MM.1S (cell line): Measurements from ENCODE around the gene SEC24C.
"Not testable (repeated sequence)": the region's sequence is repeated elsewhere in the genome, so short reads cannot be mapped to it uniquely, and the experiment has no call there.

Experiments used
- DNase-seq: peaks from one replicate; pipeline ENCODE4 v3.0.0-alpha.2; 2015
- H2AFZ ChIP-seq: fragments of 300-600 bp; sonication (generic); 2 replicates; pipeline ENCODE4 v1.6.0; 2016; ENCODE audit warnings: antibody characterized with exemption, low read length
- H3F3A ChIP-seq: fragments of 300-600 bp; sonication (generic); 2 replicates; pipeline ENCODE4 v1.6.1; 2016; ENCODE audit warnings: mild to moderate bottlenecking, antibody characterized with exemption, low read length, moderate library complexity, mixed read lengths; ENCODE audit not compliant: insufficient read depth
- H3K27ac ChIP-seq: fragments of 300-600 bp; sonication (generic); 2 replicates; pipeline ENCODE4 v1.5.1; 2016; ENCODE audit warnings: mild to moderate bottlenecking, low read length
- H3K27me3 ChIP-seq: fragments of 300-600 bp; sonication (generic); replicated peaks from 2 replicates; pipeline ENCODE4 v1.6.0; 2016; ENCODE audit warnings: low read length; ENCODE audit not compliant: insufficient read depth
- H3K36me3 ChIP-seq: fragments of 300-600 bp; sonication (generic); replicated peaks from 2 replicates; pipeline ENCODE4 v1.6.1; 2016; ENCODE audit warnings: mild to moderate bottlenecking, low read length, mixed read lengths; ENCODE audit not compliant: insufficient read depth
- H3K4me1 ChIP-seq: fragments of 300-600 bp; sonication (generic); 2 replicates; pipeline ENCODE4 v1.6.1; 2016; ENCODE audit warnings: low read length, mixed read lengths
- H3K4me2 ChIP-seq: fragments of 300-600 bp; sonication (generic); 2 replicates; pipeline ENCODE4 v1.6.0; 2016; ENCODE audit warnings: low read depth, low read length
- H3K4me3 ChIP-seq: fragments of 300-600 bp; sonication (generic); 2 replicates; pipeline ENCODE4 v1.5.1; 2016; ENCODE audit warnings: low read length, mixed read lengths
- H3K79me2 ChIP-seq: fragments of 300-600 bp; sonication (generic); 2 replicates; pipeline ENCODE4 v1.6.1; 2016; ENCODE audit warnings: mixed run types, low read length, mixed read lengths
- H3K9ac ChIP-seq: fragments of 300-600 bp; sonication (generic); 2 replicates; pipeline ENCODE4 v1.6.1; 2016; ENCODE audit warnings: low read length, mixed read lengths
- H3K9me2 ChIP-seq: fragments of 300-600 bp; sonication (generic); replicated peaks from 2 replicates; pipeline ENCODE4 v1.6.1; 2016; ENCODE audit warnings: mild to moderate bottlenecking, low read length, mixed read lengths; ENCODE audit not compliant: insufficient read depth
- H3K9me3 ChIP-seq: fragments of 300-600 bp; sonication (generic); replicated peaks from 2 replicates; pipeline ENCODE4 v1.6.1; 2016; ENCODE audit warnings: mild to moderate bottlenecking, low read length, mixed read lengths; ENCODE audit not compliant: insufficient read depth
- H4K20me1 ChIP-seq: fragments of 300-600 bp; sonication (generic); 2 replicates; pipeline ENCODE4 v1.6.1; 2016; ENCODE audit warnings: mild to moderate bottlenecking, low read length, moderate library complexity, mixed read lengths; ENCODE audit not compliant: insufficient read depth
- CTCF ChIP-seq: fragments of 300-600 bp; sonication (generic); IDR thresholded peaks from 2 replicates; pipeline ENCODE4 v1.5.1; 2016; ENCODE audit warnings: antibody characterized with exemption, low read length, mixed read lengths
- EZH2 ChIP-seq: fragments of 300-600 bp; sonication (generic); optimal IDR thresholded peaks from 2 replicates; pipeline ENCODE3; 2017; ENCODE audit warnings: low read depth, mild to moderate bottlenecking, antibody characterized with exemption, low read length, mixed read lengths
- EZH2phosphoT487 ChIP-seq: fragments of 300-600 bp; sonication (generic); IDR thresholded peaks from 2 replicates; pipeline ENCODE4 v1.6.1; 2018; ENCODE audit warnings: antibody characterized with exemption, low read length

Gene SEC24C

GRCh38 chr10:73732931-73733623 lies 11.1 kb upstream of the SEC24C start:
- H3K9me3 ChIP-seq = no peaks in the 10 kb centered on the region
- H3K9ac ChIP-seq = no peak overlapping the region
- H2AFZ ChIP-seq = no peak overlapping the region
- no peak overlapping the region for H3K27ac ChIP-seq
- H3K4me3 ChIP-seq = no peak overlapping the region
- H3K27me3 ChIP-seq = no peaks in the 10 kb centered on the region
- H3F3A ChIP-seq = peaks cover 7% of the 10 kb centered on the region; the same call in 1 of the 2 replicates
- H3K4me2 ChIP-seq = no peak overlapping the region
- H3K9me2 ChIP-seq = no peaks in the 10 kb centered on the region
- no peak for DNase-seq
- H4K20me1 ChIP-seq = no peaks in the 10 kb centered on the region
- H3K79me2 ChIP-seq = peaks cover 49% of the 10 kb centered on the region
- no peak for TF ChIP-seq CTCF
- no peak for TF ChIP-seq EZH2
- TF ChIP-seq EZH2phosphoT487 = no peak
- H3K36me3 ChIP-seq = no peaks in the 10 kb centered on the region
- H3K4me1 ChIP-seq = no peaks in the 10 kb centered on the region; the same call in 1 of the 2 replicates

GRCh38 chr10:73734028-73734720 lies 10.0 kb upstream of the SEC24C start:
- H3K4me2 ChIP-seq = no peak overlapping the region
- no peaks in the 10 kb centered on the region for H3K36me3 ChIP-seq
- peaks cover 41% of the 10 kb centered on the region for H3K79me2 ChIP-seq
- H3K9me2 ChIP-seq = no peaks in the 10 kb centered on the region
- H3K9ac ChIP-seq = no peak overlapping the region
- H3K9me3 ChIP-seq = no peaks in the 10 kb centered on the region
- no peaks in the 10 kb centered on the region for H3K27me3 ChIP-seq
- peaks cover 7% of the 10 kb centered on the region; the same call in 1 of the 2 replicates for H3F3A ChIP-seq
- DNase-seq = no peak
- H3K27ac ChIP-seq = no peak overlapping the region
- no peak overlapping the region for H2AFZ ChIP-seq
- no peaks in the 10 kb centered on the region; the same call in 1 of the 2 replicates for H3K4me1 ChIP-seq
- TF ChIP-seq EZH2 (no peak), CTCF (no peak), EZH2phosphoT487 (no peak)
- H4K20me1 ChIP-seq = no peaks in the 10 kb centered on the region
- H3K4me3 ChIP-seq = no peak overlapping the region

- Histone ChIP-seq H4K20me1 (no peaks in the 10 kb centered on the region), H3K9ac (no peak overlapping the region), H3K4me3 (no peak overlapping the region), H3K4me2 (no peak overlapping the region), H3K9me3 (no peaks in the 10 kb centered on the region), H3K27me3 (no peaks in the 10 kb centered on the region), H3K36me3 (no peaks in the 10 kb centered on the region), H2AFZ (no peak overlapping the region), H3K27ac (no peak overlapping the region), H3F3A (peaks cover 7% of the 10 kb centered on the region; the same call in 1 of the 2 replicates), H3K4me1 (no peaks in the 10 kb centered on the region; the same call in 1 of the 2 replicates), H3K9me2 (no peaks in the 10 kb centered on the region), H3K79me2 (peaks cover 36% of the 10 kb centered on the region)
- DNase-seq = no peak
- TF ChIP-seq EZH2phosphoT487 = no peak
- no peak for TF ChIP-seq CTCF
- no peak for TF ChIP-seq EZH2
These were observed 9.3 kb upstream of the SEC24C start for GRCh38 chr10:73734796-73735305.

GRCh38 chr10:73740501-73741254 lies 3.5 kb upstream of the SEC24C start:
- not testable (repeated sequence) for H3K9me3 ChIP-seq, H3K4me3 ChIP-seq, H3F3A ChIP-seq, H3K9ac ChIP-seq, H3K27me3 ChIP-seq, DNase-seq, H3K4me2 ChIP-seq, H3K27ac ChIP-seq, H2AFZ ChIP-seq, H3K36me3 ChIP-seq, H3K9me2 ChIP-seq, H4K20me1 ChIP-seq
- Histone ChIP-seq H3K4me1 (peaks cover 13% of the 10 kb centered on the region), H3K79me2 (peaks cover 37% of the 10 kb centered on the region)
